ENCODE measurements around the gene ZNF483.
"Not testable (repeated sequence)": the region's sequence is repeated elsewhere in the genome, so short reads cannot be mapped to it uniquely, and the experiment has no call there.

Gene ZNF483

GRCh38 chr9:111525056-111525977 is at the start of gene ZNF483:
Gene ZNF483, plus strand, starts transcription at chr9:111525179. Its CDS starts 2,217 bp downstream, at chr9:111527396.
- peak; percentile 89 to 92 for DNase-seq

GRCh38 chr9:111475195-111475594 is 49.8 kb upstream of the ZNF483 start:
- no peak for DNase-seq

GRCh38 chr9:111477677-111478076 is 47.3 kb upstream of the ZNF483 start:
- no peak for DNase-seq

GRCh38 chr9:111481885-111482636 is 42.9 kb upstream of the ZNF483 start:
- DNase-seq = peak; percentile 41 to 44

GRCh38 chr9:111482694-111483438 is 42.1 kb upstream of the ZNF483 start:
- DNase-seq = peak; percentile 31 to 66

- peak; percentile 9 to 63 for DNase-seq
Measured at GRCh38 chr9:111483439-111483857, 41.5 kb upstream of the ZNF483 start.

- DNase-seq = peak; percentile 52 to 74
Measured at GRCh38 chr9:111483858-111484571, 41.0 kb upstream of the ZNF483 start, which contains the start of gene ECPAS. Gene ECPAS, minus strand, starts transcription at chr9:111484383. Its CDS starts 11,465 bp downstream, at chr9:111472918.

- DNase-seq = no peak
Measured at GRCh38 chr9:111484572-111484894, 40.4 kb upstream of the ZNF483 start.

GRCh38 chr9:111497196-111497595 is 27.8 kb upstream of the ZNF483 start:
- not testable (repeated sequence) for DNase-seq

GRCh38 chr9:111501005-111501562 is 23.9 kb upstream of the ZNF483 start:
- no peak for DNase-seq

GRCh38 chr9:111501648-111502047 is 23.3 kb upstream of the ZNF483 start:
- DNase-seq = no peak

GRCh38 chr9:111502506-111502905 is 22.5 kb upstream of the ZNF483 start:
- DNase-seq = no peak

- DNase-seq = not testable (repeated sequence)
Measured at GRCh38 chr9:111511581-111511980, 13.4 kb upstream of the ZNF483 start.

- no peak for DNase-seq
Measured at GRCh38 chr9:111514967-111515366, 10.0 kb upstream of the ZNF483 start.

GRCh38 chr9:111516061-111516465 is 8.9 kb upstream of the ZNF483 start:
- DNase-seq = no peak

- no peak for DNase-seq
Measured at GRCh38 chr9:111524731-111525055, 286 bp upstream of the ZNF483 start.

- DNase-seq = no peak
Measured at GRCh38 chr9:111527347-111527746, 2.4 kb downstream of the ZNF483 start.

- DNase-seq = no peak
Measured at GRCh38 chr9:111529787-111530186, 4.8 kb downstream of the ZNF483 start.

GRCh38 chr9:111531716-111532115 is 6.7 kb downstream of the ZNF483 start:
- DNase-seq = no peak

GRCh38 chr9:111533099-111533790 is 8.3 kb downstream of the ZNF483 start:
- DNase-seq = no peak

GRCh38 chr9:111542497-111543254 is 17.7 kb downstream of the ZNF483 start:
- DNase-seq = no peak
